Calu3 (cell line): ENCODE data around the gene ARHGAP25. TPM values are rescaled to one million over a fixed set of nuclear protein-coding genes. Genes with fewer than 3 reads are reported as not detected.

ENCODE experiments used
- BruUV-seq: library from RNA; stranded (reverse); fragments of 400-500 nt; replicated peaks from 2 replicates; lab custom pipeline; 2021; lab: Mats Ljungman, UMichigan
- CTCF ChIA-PET: fragments of 300-600 bp; sonication (Branson Sonifier 250); formaldehyde crosslinking; loops from one replicate; lab custom pipeline; 2022; ENCODE audit warnings: antibody characterized with exemption; lab: Charles Lee
- DNase-seq: peaks from one replicate; pipeline ENCODE4 v3.0.0; 2022
- H3K27ac Mint-ChIP-seq: one replicate; pipeline ENCODE4 v1.8.0; 2022; ENCODE audit warnings: mixed read lengths; ENCODE audit not compliant: unreplicated experiment
- H3K27me3 Mint-ChIP-seq: one replicate; pipeline ENCODE4 v1.8.0; 2022; ENCODE audit warnings: mixed read lengths; ENCODE audit not compliant: unreplicated experiment
- H3K36me3 Mint-ChIP-seq: one replicate; pipeline ENCODE4 v1.8.0; 2022; ENCODE audit warnings: mild to moderate bottlenecking, moderate library complexity, mixed read lengths; ENCODE audit not compliant: insufficient read depth, unreplicated experiment
- H3K4me1 Mint-ChIP-seq: one replicate; pipeline ENCODE4 v1.8.0; 2022; ENCODE audit warnings: mild to moderate bottlenecking, low read depth, mixed read lengths; ENCODE audit not compliant: unreplicated experiment
- H3K4me3 Mint-ChIP-seq: one replicate; pipeline ENCODE4 v1.8.0; 2022; ENCODE audit warnings: mild to moderate bottlenecking, low read depth, moderate library complexity, mixed read lengths; ENCODE audit not compliant: unreplicated experiment
- H3K9me3 Mint-ChIP-seq: one replicate; pipeline ENCODE4 v1.8.0; 2022; ENCODE audit warnings: low read depth, mixed read lengths; ENCODE audit not compliant: unreplicated experiment
- intact Hi-C: fragments of 100-400 bp; cut with micrococcal nuclease; formaldehyde crosslinking; loops from one replicate; pipeline ENCODE4 v1.10.0; 2022; ENCODE audit not compliant: unreplicated experiment
- total RNA-seq: library from RNA; stranded (reverse); gene quantifications from 2 replicates; pipeline ENCODE4 v1.2.3, GENCODE V29; 2022
- TF ChIP-seq, protein P1 (sequence below): fragments of 200-600 bp; IDR thresholded peaks from one replicate; pipeline ENCODE4 v1.8.0; 2022; ENCODE audit warnings: antibody characterized with exemption; ENCODE audit not compliant: unreplicated experiment

ARHGAP25 gene
- total RNA-seq, 1 experiment from 2014 or later = not detected

DNA sequence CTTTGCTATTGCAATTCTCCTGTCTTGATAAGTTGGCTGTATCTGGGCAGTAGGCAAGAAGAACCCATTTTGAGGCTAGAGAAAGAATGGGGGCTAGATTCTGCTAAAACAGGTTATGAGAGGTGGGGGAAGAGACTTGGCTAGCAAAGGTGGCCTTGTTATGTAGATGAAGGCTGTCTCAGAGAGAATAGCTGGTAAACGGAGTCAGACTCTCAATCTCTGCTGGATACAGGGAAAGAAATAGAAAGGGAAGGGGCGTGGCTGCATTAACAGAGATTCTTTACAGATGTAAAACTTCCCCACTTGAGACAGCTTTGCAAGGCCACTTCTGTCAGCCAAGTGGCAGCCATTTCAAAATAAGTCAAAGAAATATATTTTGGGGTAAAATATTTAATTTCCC lies 38.1 kb upstream of the ARHGAP25 start:
- Mint-ChIP-seq H3K36me3 (no peaks in the 10 kb centered on the region), H3K4me3 (no peak overlapping the region), H3K27me3 (peaks cover 41% of the 10 kb centered on the region), H3K9me3 (no peaks in the 10 kb centered on the region), H3K4me1 (no peaks in the 10 kb centered on the region), H3K27ac (no peak overlapping the region)
- intact Hi-C loops = no loop called here
- no peak for DNase-seq
- CTCF ChIA-PET = no interaction called here
- TF ChIP-seq, protein P1, sequence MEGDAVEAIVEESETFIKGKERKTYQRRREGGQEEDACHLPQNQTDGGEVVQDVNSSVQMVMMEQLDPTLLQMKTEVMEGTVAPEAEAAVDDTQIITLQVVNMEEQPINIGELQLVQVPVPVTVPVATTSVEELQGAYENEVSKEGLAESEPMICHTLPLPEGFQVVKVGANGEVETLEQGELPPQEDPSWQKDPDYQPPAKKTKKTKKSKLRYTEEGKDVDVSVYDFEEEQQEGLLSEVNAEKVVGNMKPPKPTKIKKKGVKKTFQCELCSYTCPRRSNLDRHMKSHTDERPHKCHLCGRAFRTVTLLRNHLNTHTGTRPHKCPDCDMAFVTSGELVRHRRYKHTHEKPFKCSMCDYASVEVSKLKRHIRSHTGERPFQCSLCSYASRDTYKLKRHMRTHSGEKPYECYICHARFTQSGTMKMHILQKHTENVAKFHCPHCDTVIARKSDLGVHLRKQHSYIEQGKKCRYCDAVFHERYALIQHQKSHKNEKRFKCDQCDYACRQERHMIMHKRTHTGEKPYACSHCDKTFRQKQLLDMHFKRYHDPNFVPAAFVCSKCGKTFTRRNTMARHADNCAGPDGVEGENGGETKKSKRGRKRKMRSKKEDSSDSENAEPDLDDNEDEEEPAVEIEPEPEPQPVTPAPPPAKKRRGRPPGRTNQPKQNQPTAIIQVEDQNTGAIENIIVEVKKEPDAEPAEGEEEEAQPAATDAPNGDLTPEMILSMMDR = no peak
- no TSS peak for BruUV-seq

- BruUV-seq = no TSS peak
- no peaks in the 10 kb centered on the region for H3K36me3 Mint-ChIP-seq
- intact Hi-C loops = no loop called here
- H3K9me3 Mint-ChIP-seq = no peaks in the 10 kb centered on the region
- H3K27ac Mint-ChIP-seq = no peak overlapping the region
- CTCF ChIA-PET = no interaction called here
- no peaks in the 10 kb centered on the region for H3K4me1 Mint-ChIP-seq
- TF ChIP-seq, protein P1 = no peak
- DNase-seq = no peak
- peaks cover 39% of the 10 kb centered on the region for H3K27me3 Mint-ChIP-seq
- no peak overlapping the region for H3K4me3 Mint-ChIP-seq
Observed at GRCh38 chr2:68698567-68699377, 35.8 kb upstream of the ARHGAP25 start.

DNA sequence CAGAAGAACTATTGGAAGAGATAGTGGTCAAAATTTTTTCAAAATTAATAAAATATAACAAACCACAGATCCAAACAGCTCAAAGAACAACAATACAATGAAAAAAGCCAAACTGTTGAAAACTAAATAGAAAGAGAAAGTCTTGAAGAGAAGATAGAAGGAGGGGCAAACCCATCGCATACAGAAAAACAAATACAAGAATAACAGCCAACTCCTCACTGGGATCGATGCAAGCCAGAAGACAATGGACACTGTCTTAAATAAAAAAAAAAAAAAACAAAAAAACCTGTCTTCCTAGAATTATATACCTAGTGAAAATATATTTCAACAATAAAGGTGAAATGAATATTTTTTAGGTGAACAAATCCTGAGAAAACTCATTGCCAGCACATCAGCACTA lies 34.1 kb upstream of the ARHGAP25 start:
- Mint-ChIP-seq H3K27ac (no peak overlapping the region), H3K4me1 (no peaks in the 10 kb centered on the region), H3K36me3 (no peaks in the 10 kb centered on the region), H3K9me3 (no peaks in the 10 kb centered on the region), H3K4me3 (no peak overlapping the region), H3K27me3 (peaks cover 36% of the 10 kb centered on the region)
- no TSS peak for BruUV-seq
- DNase-seq = no peak
- intact Hi-C loops = no loop called here
- TF ChIP-seq, protein P1 = no peak
- CTCF ChIA-PET = no interaction called here

DNA sequence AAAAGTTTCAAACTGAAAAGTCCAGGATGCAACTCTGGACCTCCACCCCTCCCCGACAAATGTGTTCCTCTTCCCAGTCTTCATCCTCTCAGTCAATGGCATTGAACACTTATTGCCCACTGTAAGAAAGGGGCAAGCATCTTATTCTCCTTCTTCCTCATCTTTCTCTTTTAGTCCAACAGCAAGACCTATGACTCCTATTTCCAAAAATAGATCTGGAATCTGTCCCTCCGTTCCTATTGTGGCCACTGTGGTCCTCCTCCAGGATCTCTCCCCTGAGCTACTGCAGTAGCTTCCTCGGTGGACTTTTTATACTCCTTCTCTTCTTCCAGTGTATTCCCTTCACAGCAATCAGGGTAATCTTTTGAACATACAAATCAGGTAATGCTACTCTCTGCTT lies 28.0 kb upstream of the ARHGAP25 start:
- no TSS peak for BruUV-seq
- H3K9me3 Mint-ChIP-seq = no peaks in the 10 kb centered on the region
- intact Hi-C loops = no loop called here
- TF ChIP-seq, protein P1 = no peak
- H3K4me1 Mint-ChIP-seq = peaks cover 5% of the 10 kb centered on the region
- H3K36me3 Mint-ChIP-seq = no peaks in the 10 kb centered on the region
- DNase-seq = no peak
- H3K4me3 Mint-ChIP-seq = no peak overlapping the region
- H3K27ac Mint-ChIP-seq = no peak overlapping the region
- peaks cover 52% of the 10 kb centered on the region for H3K27me3 Mint-ChIP-seq
- CTCF ChIA-PET = no interaction called here
